K562 treated with DMSO at 1 percent for 4 hours (cell line): ENCODE results near the gene CHIC2. TPM values are rescaled to one million over a fixed set of nuclear protein-coding genes. Genes with fewer than 3 reads are reported as not detected.

ENCODE experiments used
- total RNA-seq: library from RNA; unstranded; fragments of 300-600 nt; gene quantifications from 2 replicates; pipeline ENCODE4 v1.2.3, GENCODE V29; 2022; ENCODE audit not compliant: insufficient read depth

CHIC2 gene
- 17.2 and 25.9 TPM in 2 replicates for total RNA-seq

GRCh38 chr4:54064317-54065111 lies at the start of gene CHIC2:
Gene CHIC2, minus strand, starts transcription at chr4:54064605. Its CDS starts 305 bp downstream, at chr4:54064300.

GRCh38 chr4:54099748-54100574 lies 35.6 kb upstream of the CHIC2 start, which contains the start of gene GSX2:
Gene GSX2, plus strand, starts transcription at chr4:54100163. Its CDS starts 182 bp downstream, at chr4:54100345.

Other genes with a start within 250 kb of the CHIC2 start
- gene GSX2, start 35.6 kb upstream of the CHIC2 start, total RNA-seq, result not detected in 2 replicates
- not detected in 2 replicates for gene PDGFRA, start 164.7 kb upstream of the CHIC2 start, total RNA-seq